K562 (cell line): ENCODE results near the gene DAZAP1.

Experiments used
- CTCF ChIP-seq, 3 experiments: IDR thresholded peaks in 2 of 3; conservative IDR thresholded peaks in 1 of 3; 2 replicates each; pipeline ENCODE4 v1.5.1; 2011 to 2012; ENCODE audit warnings: low read length in 3 of 3, mild to moderate bottlenecking in 3 of 3, control low read depth in 2 of 3, improper control_type of control experiment in 1 of 3, inconsistent platforms in 1 of 3, low read depth in 1 of 3, mixed read lengths in 1 of 3, moderate library complexity in 1 of 3; ENCODE audit not compliant: insufficient read depth in 2 of 3
- EP300 ChIP-seq: IDR thresholded peaks from 2 replicates; pipeline ENCODE4 v1.6.1; 2012; ENCODE audit warnings: low read length, improper control_type of control experiment
- EZH2 ChIP-seq: IDR thresholded peaks from 2 replicates; pipeline ENCODE4 v1.6.1; 2012; ENCODE audit warnings: low read depth, mild to moderate bottlenecking, inconsistent platforms, low read length, borderline replicate concordance
- GATAD2A ChIP-seq: fragments of 450-650 bp; IDR thresholded peaks from 2 replicates; pipeline ENCODE4 v1.6.1; 2017
- HNRNPUL1 ChIP-seq: fragments of 200-400 bp; formaldehyde crosslinking; IDR thresholded peaks from 2 replicates; pipeline ENCODE4 v1.6.1; 2017; ENCODE audit warnings: low read length
- NCOA6 ChIP-seq: fragments of 450-650 bp; IDR thresholded peaks from 2 replicates; pipeline ENCODE4 v1.6.1; 2017; ENCODE audit warnings: mild to moderate bottlenecking
- POLR2AphosphoS5 ChIP-seq: IDR thresholded peaks from 2 replicates; pipeline ENCODE4 v1.6.1; 2011; ENCODE audit warnings: mild to moderate bottlenecking, low read depth, low read length, moderate library complexity; ENCODE audit not compliant: control insufficient read depth, insufficient read depth
- REST ChIP-seq, 2 experiments: fragments of 450-650 bp; formaldehyde crosslinking in 1 of 2; IDR thresholded peaks; 2 replicates each; pipeline versions ENCODE4 v1.4.0 to v1.6.1; 2014 to 2020; ENCODE audit warnings: mild to moderate bottlenecking in 2 of 2, borderline replicate concordance in 1 of 2, low read depth in 1 of 2
- RFX1 ChIP-seq: fragments of 450-650 bp; IDR thresholded peaks from 2 replicates; pipeline ENCODE4 v1.6.1; 2016; ENCODE audit warnings: mild to moderate bottlenecking, moderate library complexity
- SMAD1 ChIP-seq: fragments of 150-350 bp; IDR thresholded peaks from 2 replicates; pipeline ENCODE4 v1.6.1; 2014; ENCODE audit warnings: low read length, low read depth; ENCODE audit not compliant: partially characterized antibody

- TF ChIP-seq NCOA6 (no peak), GATAD2A (no peak), HNRNPUL1 (no peak), REST (IDR thresholded peaks at IDR 0.05; ENCODE audit: borderline replicate concordance) (no peak), REST (CRISPR knock-in tag; IDR thresholded peaks at IDR 0.05; ENCODE audit: low read depth) (no peak), SMAD1 (no peak), CTCF (IDR thresholded peaks at IDR 0.05 in 2 of 3, conservative IDR thresholded peaks at IDR 0.05 in 1 of 3; ENCODE audit: insufficient read depth in 2 of 3, low read depth in 1 of 3, low read length in 3 of 3) (no peak), POLR2AphosphoS5 (no peak), EZH2 (no peak), RFX1 (no peak), EP300 (no peak)
Observed at GRCh38 chr19:1461862-1462261, 54.5 kb downstream of the DAZAP1 start.
